HG02938 (cell line): ENCODE results near the gene FICD.
"Not testable (repeated sequence)": the region's sequence is repeated elsewhere in the genome, so short reads cannot be mapped to it uniquely, and the experiment has no call there.

Experiments used
- ATAC-seq: cut with Tn5 transposase; IDR thresholded peaks from one replicate; pipeline ENCODE4 v1.9.1; 2021; ENCODE audit warnings: mild to moderate bottlenecking, moderate library complexity; ENCODE audit not compliant: unreplicated experiment

The FICD gene

DNA sequence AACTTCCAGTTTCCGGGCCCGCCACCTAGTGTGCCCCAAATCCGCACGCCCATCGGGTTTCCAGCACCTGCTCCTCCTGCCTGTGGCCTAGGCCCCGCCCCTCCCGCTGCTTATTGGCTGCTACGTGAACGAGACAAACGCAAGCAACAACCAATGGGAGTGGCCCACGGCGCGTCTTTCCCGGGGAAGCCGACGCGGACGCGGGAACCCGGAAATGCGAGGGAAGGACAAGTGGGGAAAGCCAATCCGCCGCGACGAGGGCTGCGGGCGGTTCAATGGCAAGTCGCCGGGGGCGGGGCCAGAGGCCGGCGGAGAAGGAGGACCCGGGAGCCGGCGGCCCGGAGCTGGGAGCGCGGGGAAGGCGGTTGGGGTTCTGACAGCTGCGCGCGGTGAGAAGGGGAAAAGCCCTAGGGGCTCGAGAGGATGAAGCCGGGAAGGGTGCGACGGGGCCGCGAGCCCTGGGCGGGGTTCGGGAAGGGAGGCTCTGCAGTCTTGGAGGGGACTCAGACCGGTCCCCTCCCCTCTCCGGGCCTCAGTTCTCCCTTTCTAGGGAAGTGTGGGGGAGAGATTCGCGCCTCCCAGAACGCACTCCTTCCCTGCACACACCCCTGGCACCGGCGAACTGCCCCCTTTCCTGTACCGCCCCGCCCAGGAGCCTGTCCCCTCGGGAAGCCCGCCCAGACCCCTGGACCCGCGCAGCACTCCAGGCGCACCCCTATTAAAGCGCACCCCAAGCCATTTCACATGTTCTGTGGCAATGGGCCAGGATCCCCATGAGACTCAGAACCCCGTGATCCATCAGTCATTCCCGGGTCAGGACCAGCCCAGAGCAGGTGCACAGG, at the start of gene FICD:
FICD (plus strand) TSS at position 305 of the 842 bp plus-strand sequence. CDS start 1,696 bp downstream, outside the sequence.
- peak; percentile 75 for ATAC-seq

DNA sequence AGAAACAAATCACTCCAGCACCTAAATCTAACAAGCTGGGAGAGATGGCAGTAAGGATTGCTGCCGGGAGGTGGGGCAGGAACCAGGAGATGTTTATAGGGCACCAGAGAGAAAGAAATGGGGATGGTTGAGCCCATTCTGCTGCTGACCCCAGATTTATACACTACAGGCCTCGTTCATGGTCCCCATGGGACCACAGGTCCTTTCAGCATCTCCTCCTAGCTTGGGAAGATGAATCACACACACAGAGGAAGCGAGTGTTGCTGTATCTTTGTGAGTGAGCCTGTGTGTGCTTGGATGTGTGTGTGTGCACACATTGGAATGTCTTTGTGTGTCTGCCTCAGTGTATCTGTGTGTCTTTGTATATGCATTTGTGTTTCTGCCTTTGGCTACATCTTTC, 49.7 kb upstream of the FICD start:
- no peak for ATAC-seq

DNA sequence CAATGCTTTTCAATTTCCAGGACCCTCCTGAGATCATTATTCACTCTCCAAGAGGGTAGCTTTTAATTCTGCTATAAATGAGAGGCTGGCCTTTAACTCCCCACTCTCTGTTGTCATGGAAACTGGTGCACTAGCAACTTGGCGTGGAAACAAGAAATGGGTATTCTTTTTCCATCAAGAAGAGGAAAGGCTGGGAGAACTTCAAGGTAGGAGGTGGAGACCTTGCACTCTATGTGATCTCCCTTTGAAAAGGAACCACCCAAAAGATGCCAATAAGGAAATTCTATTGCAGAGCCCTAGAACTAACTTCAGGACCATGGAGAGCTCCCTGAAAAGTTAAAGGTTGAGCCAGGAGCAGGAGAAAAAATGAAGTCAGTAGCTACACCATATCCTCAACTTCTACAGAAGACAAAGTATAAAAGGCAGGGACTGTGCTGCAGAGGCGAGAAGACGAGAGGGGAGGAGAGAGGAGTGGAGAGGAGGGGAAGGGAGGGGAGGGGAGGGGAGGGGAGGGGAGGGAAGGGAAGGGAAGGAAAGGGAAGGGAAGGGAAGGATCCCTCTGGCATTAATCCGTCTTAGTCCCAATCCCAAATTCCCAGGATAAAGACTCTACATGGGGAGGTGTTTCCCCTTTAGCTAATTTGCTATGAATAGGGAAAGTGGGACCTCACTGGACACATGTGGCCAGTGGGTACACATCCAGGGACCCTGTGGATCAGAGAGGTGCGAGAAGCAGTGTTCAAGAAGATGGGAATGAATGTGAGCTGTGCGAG, 46.7 kb upstream of the FICD start:
- no peak for ATAC-seq

DNA sequence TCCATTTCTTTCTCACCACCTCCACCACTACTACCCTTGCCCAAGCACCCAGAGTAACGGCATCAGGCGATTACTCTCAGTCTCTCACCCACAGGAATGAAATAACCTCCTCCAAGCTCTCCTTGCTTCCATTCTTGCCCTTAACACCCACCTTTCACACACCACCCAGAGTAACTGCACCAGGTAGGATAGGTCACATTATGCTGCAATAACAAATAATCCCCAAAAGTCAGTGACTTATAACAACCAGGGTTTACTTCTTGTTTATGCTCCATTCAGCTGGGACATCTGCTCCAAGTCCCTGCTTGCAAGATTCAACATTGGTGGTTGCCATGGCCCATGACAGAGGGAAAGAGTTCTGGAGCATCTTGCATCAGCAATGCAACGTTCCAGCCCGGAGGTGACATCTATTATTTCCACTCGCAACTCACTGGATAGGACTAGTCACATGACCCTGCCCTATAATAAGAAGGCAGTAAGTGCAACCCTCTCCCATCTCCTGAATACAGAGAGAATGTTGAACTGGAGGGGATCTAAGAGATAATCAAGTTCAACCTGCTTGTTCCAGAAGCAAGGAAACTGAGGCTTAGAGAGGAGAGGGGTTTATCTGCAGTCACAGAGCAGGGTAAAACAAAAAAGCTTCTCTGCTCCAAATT, 41.5 kb upstream of the FICD start:
- ATAC-seq = no peak

DNA sequence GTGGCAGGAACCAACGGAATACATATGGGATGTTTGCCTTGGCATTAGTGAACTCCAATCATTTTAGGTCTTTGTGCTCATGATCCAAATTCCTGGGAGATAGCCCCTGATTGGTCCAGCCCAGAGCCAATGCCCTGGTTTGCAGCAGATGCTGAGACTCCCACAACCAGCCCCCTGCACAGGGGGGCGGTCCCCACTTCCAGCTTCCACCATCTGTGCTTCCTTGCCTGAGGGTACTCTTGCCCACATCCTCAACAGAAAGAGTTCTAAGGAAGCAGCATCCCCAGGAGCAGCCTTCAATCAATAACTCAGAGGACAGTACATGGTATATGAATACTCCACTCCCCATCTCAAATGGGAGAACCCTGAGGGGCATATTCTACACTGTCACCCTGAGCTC, 39.7 kb upstream of the FICD start:
- ATAC-seq = no peak

DNA sequence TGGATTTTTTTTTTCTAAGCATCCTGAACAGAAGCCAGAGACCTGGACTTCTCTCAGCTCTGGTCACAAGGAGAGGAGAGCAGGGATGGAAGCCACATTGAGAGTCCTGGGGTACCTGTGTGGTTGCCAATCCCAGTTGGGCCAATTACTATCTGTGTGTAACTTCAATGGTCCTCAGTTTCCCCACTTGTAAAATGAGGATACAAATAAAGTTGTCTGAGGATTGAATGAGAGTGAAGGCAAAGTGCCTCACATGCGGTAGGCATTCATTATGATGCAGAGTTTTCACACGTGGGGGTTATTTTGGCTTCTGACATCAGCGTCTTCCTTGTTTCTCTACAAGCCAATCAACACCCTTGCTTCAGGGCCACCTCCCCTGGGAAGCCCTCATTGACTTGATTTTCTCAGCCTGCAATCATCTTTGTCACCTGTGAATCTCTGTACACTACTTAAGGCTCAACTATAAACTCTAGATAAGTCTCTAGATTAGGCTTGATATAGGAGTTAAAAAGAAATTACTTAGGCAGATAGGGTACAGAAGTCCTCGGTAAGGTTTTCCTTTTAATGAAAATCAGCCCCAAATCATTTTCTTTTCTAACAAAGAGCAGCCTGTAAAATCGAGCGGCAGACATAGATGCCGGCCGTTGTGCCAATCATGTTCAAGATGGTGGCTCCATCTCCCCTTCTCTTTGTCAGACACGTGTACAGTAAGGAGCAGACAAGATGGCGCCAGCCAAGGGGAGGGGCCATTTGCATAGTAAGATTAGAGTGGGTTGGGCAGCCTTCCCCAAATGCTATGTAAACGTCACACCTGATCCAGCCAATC, 37.8 kb upstream of the FICD start:
- ATAC-seq = no peak

DNA sequence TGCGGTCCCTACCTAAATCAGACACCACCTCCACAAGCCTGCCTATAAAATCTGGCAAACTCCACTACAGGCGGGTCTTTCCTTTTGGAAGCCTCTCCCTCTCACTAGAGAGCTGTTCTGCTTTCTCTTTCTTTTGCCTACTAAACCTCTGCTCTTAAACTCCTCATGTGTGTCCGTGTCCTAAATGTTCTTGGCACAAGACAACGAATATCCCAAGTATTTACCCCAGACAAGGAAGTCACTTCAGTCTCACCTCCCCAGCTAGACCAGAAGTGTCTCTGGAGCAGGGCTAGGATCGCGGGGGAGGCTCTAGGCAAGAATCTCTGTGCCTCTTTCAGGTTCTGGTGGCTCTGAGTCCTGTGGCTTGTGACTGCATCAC, 37.2 kb upstream of the FICD start:
- no peak for ATAC-seq

DNA sequence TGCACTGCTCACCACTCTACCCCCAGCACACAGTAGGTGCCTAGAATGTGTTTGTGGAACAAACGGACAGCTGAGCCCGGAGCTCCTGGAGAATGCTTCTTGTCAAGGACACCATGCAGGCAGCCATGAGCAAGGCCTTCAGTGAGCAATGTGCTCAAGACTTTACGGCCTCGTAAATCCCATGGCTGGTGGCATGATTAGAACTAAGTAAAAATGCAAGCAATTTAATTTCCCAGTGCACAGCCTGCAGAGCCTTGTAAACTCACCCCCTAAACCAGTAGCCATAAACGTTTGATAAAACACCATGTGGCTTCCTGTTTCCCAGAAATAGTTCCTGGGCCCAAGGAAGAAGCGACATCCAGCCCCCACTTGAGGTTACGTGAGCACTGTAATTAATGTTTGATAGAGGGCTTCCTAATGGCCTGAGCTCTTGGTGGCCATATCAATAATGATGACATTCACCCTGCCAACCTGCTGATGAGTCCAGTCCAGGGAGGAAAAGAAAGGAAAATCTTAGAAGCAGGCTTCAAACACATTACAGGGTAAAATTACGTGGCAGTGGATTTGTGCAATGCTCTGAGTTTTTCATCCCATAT, 36.4 kb upstream of the FICD start:
- no peak for ATAC-seq

DNA sequence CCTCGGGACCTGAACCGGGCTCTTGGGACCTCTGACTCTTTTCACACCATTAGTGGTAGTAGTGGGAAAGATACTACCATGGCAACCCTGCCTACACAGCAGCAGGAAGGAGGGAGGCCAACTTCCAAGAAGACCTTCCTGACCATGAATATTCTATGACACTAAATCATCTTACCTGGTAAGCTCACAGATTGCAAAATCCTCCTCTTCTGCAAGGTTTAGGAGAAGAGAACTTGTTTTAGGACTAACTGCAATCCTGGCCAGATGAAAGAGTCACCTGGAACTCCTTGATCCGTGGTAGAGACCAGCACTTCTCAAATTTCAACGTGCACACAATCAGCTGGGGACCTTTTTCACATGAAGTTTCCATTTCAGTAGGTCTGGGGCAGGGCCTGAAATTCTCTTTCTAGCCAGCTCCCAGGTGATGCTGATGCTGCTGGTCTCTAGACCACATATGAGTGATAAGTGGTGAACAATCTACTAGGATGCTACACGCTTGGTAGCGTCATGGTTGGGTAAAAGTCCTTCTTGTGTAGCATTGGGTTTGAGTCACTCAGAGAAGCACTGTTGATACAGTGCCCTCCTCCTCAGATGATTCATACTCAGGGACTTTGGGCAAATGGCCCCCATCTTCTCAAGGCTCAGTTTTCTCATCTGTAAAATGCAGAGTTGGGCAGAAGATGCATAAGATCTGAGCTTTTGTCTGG, 35.6 kb upstream of the FICD start:
- no peak for ATAC-seq

DNA sequence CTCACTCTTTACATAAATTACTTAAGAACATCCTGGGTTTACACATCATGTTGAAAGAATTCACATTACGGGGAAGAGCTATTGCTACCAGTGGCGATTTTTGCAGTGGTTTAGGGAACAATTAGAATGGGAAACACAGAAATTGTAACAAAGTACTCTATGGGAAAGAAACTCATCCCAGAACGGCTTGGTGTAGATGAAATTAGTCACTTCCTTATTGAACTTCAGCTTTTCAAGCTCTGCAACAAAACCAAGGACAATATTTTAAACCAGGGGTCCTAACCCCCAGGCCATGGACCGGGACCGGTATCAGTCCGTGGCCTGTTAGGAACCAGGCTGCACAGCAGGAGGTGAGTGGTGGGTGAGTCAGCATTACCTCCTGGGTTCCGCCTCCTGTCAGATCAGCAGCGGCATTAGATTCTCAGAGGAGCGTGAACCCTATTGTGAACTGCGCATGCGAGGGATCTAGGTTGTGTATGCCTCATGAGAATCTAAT, 32.3 kb upstream of the FICD start:
- no peak for ATAC-seq

DNA sequence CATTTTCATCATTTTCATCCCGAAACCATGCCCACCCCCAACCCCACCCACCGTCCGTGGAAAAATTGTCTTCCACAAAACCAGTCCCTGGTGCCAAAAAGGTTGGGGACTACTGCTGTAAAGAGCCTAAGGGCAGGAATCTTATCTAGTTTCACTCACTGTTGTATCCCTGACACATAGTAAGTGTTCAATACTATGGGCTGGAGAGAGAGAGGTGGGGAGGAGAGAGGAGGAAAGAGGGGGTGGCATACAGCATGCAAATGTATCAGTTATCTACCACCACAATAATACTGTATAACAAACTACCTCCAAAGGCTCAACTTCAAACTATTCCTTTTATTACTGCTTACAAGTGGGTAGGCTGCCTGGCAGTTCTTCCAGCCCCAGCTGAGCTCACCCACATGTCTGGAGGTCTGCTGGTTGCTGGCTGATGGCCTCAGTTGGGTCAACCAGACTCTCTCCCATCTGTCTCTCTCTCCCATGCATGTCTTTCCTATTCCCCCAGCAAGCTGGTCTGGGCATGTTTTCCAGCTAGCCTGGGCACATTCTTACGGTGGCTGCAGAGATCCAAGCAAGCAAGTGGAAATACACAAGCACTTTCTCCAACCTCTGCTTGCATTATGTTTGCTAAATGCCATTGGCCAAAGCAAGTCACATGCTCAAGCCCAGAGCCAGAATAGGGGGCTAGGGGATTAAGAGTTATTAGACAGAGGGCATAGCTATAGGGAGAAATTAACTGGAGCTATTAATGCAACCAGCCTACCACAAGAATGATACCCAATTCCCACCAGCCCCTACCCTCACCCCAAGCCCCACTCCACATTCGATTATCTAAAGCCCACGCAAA, 31.6 kb upstream of the FICD start:
- no peak for ATAC-seq

DNA sequence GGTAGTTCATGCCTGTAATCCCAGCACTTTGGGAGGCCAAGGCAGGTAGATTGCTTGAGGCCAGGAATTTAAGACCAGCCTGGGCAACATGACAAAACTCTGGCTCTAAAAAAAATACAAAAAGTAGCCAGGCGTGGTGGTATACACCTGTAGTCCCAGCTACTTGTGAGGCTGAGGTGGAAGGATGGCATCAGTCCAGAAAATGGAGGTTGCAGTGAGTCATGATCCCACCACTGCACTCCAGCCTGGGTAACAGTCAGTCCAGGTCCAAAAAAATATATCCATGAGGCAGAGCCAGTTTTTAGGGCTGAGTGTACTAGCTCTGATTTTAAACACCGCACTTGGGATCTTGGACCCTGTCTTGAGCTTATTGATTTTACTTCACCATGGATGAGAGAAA, 30.6 kb upstream of the FICD start:
- ATAC-seq = no peak

DNA sequence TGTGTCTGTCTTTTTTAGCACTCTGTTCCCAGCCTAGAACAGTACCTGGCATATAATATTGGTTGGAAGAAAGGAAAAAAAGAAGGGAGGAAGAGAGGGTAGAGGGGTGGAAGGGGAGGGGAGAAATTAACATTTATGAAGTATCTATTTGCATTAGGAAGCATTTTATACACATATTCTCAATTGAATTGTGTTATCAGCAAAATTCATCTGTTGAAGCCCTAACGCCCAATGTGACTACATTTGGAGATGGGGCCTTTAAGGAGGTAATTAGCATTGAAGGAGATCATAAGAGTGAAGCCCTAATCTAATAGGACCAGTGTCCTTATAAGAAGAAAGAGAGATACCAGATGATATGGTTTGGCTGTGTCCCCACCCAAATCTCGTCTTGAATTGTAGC, 30.2 kb upstream of the FICD start:
- ATAC-seq = no peak

DNA sequence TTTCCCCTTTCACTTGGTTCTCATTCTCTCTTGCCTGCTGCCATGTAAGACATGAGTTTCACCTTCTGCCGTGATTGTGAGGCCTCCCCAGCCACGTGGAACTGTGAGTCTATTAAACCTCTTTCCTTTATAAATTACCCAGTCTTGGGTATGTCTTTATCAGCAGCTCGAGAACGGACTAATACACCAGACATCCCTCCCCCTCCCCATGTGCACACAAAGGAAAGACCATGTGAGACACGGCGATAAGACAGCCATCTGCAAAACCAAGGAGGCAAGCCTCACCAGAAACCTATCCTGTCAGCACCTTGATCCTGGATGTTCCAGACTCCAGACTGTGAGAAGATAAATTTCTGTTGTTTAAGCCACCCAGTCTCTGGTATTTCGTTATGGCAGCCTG, 29.7 kb upstream of the FICD start:
- not testable (repeated sequence) for ATAC-seq

DNA sequence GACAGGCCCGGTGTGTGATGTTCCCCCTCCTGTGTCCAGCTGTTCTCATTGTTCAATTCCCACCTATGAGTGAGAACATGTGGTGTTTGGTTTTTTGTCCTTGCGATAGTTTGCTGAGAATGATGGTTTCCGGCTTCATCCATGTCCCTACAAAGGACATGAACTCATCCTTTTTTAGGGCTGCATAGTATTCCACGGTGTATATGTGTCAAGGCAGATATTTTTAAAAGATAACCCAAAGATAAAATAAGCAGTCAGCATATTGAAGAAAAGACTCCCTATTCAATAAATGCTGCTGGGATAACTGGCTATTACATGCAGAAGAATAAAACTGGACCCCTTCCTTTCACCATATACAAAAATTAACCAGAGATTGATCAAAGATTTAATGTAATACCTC, 28.0 kb upstream of the FICD start:
- ATAC-seq = not testable (repeated sequence)

DNA sequence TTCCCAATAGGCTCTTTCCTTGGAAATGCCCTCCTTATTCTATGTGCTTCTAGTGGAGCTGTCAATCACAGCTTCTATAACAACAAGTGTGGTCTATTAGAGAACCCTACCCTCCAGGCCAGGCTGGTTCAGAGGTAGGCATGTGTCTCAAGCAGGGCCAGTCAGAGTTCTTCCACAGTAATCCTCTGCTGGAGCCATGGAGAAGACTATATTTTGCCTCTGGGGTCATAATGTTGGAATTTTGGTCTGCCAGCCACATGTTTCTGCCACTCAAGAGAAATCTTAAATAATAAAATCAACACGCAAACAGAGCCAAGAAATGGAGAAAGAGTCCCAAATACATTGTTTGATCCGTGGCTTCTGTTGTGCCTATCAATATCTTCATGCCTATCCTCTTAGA, 23.8 kb upstream of the FICD start:
- ATAC-seq = no peak

DNA sequence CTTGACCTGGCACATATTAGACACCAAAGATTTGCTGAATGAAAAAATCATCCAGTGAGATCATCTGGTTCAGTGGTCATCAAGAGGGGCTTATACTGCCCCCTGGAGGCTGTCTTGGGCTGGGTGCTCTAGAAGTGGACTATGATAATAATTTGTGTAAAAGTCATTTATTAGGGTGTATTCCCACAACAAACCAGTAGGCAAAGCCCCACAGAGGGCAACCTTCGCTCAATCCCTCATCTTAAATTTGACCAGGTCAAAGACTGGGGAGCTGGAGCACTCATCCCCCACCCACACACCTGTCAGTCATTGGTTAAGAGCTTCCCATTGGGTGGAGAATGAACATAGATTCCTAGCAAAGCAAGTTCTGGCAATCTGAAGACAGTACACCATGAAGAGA, 20.0 kb upstream of the FICD start:
- ATAC-seq = no peak

DNA sequence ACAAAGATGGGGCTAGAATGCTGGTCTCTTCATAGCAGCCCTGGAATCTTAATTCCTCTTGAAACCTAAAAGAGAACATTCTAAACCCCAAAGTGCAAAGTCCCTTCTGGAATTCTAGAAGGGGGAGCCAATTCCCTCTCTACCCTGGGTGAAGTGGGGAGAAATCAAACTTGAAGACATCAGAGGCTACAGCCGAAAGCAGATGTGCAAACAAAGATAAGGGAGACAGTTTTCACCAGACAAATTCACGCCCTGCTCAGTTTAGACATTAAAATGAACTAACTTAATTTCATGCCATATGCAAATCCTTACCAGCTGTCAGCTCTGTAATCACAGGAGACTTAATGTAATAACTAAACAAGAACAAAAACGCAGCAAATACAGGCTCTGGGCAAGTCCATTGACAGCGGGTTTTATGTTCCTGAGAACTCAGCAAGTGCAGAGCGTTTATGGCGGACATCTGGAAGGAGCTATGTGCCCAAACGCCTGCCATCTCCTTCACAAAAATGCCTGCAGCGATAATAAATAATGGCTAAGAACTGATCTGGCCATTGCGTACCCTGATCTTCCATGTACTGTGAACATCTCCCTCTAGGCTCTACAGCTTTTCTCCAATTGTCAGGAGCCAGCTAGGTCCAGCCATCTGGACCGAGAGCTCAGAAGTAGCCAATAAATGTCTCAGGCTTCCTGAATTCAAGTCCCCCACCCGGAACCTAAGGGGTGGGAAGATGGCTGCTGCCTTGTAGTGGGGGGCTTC, 19.1 kb upstream of the FICD start:
- ATAC-seq = no peak
